ENCODE data around the gene SLIT3. TPM values are rescaled to one million over a fixed set of nuclear protein-coding genes. Genes with fewer than 3 reads are reported as not detected.

Gene SLIT3
- total RNA-seq, 1 experiment from 2014 or later, result not detected

DNA sequence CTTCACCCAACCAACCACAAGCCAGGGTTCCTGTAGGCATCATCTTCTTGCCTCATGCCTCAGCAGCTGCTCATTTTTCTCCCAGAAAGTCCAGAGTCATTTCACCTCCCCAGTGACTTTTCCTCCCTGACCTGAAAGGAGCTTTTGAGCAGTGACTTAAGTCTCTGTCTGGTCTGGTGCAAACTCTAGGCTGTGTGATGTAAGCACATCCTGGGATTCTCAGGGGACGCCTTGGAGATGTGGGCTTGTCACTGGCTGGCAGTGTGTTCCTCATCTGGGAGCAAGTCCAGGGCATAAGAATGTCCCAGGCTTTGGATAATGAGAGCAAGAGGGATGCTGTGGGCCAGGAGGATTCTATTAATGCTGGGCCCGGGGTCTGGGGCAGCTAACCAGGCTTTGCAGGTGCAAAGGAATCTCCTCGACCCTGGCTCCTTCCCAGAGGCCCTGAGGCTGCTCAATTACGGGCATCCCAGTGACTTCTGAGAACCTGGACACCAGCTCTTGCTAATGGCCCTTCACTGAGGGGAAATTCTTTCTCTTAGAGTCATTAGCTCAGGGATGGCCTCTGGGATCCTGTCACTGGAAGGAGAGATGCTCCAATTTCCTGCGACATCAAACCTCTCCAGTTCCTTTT lies 510.8 kb downstream of the SLIT3 start:
- intact Hi-C loops (cut with micrococcal nuclease; ENCODE audit: unreplicated experiment), result no loop called here
- no peaks in the 10 kb centered on the region for H3K9me3 ChIP-seq (ENCODE audit: insufficient read depth, low read depth)

DNA sequence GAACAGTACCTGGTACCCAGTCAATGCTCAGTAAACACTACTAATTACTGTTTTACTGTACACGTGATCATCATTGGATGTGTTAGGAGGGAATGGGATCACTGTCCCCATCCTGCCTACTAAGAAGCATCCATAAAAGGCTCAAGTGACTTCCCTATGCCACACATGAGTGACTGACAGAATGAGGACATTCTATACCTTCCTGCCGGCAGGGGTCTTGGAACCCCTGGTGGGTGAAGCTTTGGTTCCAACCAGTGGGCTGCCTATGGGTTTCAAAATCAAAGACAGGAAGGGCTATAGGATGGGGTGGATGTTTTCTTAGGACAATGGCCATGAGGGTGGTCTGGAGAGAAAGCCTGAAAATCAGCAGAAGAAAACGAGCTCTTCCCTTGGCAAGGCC lies 512.2 kb downstream of the SLIT3 start:
- no peaks in the 10 kb centered on the region for H3K9me2 ChIP-seq (ENCODE audit: insufficient read depth)
- BruUV-seq (replicated peaks), result no TSS peak
- ChIA-PET CTCF (no interaction called here), POLR2A (ENCODE audit: unreplicated experiment) (no interaction called here)
- intact Hi-C loops (cut with micrococcal nuclease; ENCODE audit: unreplicated experiment), result no loop called here
- H3K36me3 ChIP-seq (ENCODE audit: low read depth), result no peaks in the 10 kb centered on the region
- no peak overlapping the region for H3K4me3 ChIP-seq
- DNase-seq, result no peak
- H2AFZ ChIP-seq, result no peak overlapping the region
- H3F3A ChIP-seq (ENCODE audit: insufficient read depth, low read depth), result no peaks in the 10 kb centered on the region
- H3K27ac ChIP-seq, result no peak overlapping the region
- no peaks in the 10 kb centered on the region for H3K4me1 ChIP-seq (replicated peaks; ENCODE audit: insufficient read depth)
- no peaks in the 10 kb centered on the region for H3K79me2 ChIP-seq (ENCODE audit: low read depth)
- H4K20me1 ChIP-seq (ENCODE audit: insufficient read depth), result no peaks in the 10 kb centered on the region
- TF ChIP-seq, protein P1, sequence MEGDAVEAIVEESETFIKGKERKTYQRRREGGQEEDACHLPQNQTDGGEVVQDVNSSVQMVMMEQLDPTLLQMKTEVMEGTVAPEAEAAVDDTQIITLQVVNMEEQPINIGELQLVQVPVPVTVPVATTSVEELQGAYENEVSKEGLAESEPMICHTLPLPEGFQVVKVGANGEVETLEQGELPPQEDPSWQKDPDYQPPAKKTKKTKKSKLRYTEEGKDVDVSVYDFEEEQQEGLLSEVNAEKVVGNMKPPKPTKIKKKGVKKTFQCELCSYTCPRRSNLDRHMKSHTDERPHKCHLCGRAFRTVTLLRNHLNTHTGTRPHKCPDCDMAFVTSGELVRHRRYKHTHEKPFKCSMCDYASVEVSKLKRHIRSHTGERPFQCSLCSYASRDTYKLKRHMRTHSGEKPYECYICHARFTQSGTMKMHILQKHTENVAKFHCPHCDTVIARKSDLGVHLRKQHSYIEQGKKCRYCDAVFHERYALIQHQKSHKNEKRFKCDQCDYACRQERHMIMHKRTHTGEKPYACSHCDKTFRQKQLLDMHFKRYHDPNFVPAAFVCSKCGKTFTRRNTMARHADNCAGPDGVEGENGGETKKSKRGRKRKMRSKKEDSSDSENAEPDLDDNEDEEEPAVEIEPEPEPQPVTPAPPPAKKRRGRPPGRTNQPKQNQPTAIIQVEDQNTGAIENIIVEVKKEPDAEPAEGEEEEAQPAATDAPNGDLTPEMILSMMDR (conservative IDR thresholded peaks at IDR 0.05), result no peak
- no peak for TF ChIP-seq EZH2 (IDR thresholded peaks at IDR 0.05; ENCODE audit: low read depth)
- peaks cover 95% of the 10 kb centered on the region for H3K27me3 ChIP-seq (ENCODE audit: insufficient read depth, low read depth)
- H3K4me2 ChIP-seq, result no peak overlapping the region
- H3K9me3 ChIP-seq (ENCODE audit: insufficient read depth, low read depth), result no peaks in the 10 kb centered on the region

More for the DNA sequence above, 510.8 kb downstream of the SLIT3 start:
- Histone ChIP-seq H3K36me3 (ENCODE audit: low read depth) (no peaks in the 10 kb centered on the region), H3K4me2 (no peak overlapping the region), H3K27ac (no peak overlapping the region), H4K20me1 (ENCODE audit: insufficient read depth) (no peaks in the 10 kb centered on the region), H3K79me2 (ENCODE audit: low read depth) (no peaks in the 10 kb centered on the region), H3K27me3 (ENCODE audit: insufficient read depth, low read depth) (peaks cover 94% of the 10 kb centered on the region), H3K4me1 (replicated peaks; ENCODE audit: insufficient read depth) (no peaks in the 10 kb centered on the region), H2AFZ (no peak overlapping the region), H3F3A (ENCODE audit: insufficient read depth, low read depth) (no peaks in the 10 kb centered on the region), H3K4me3 (no peak overlapping the region), H3K9me2 (ENCODE audit: insufficient read depth) (no peaks in the 10 kb centered on the region)
- BruUV-seq (replicated peaks), result no TSS peak
- TF ChIP-seq EZH2 (IDR thresholded peaks at IDR 0.05; ENCODE audit: low read depth), result no peak
- TF ChIP-seq, protein P1 (conservative IDR thresholded peaks at IDR 0.05), result no peak
- ChIA-PET POLR2A (ENCODE audit: unreplicated experiment) (no interaction called here), CTCF (no interaction called here)
- DNase-seq, result no peak

DNA sequence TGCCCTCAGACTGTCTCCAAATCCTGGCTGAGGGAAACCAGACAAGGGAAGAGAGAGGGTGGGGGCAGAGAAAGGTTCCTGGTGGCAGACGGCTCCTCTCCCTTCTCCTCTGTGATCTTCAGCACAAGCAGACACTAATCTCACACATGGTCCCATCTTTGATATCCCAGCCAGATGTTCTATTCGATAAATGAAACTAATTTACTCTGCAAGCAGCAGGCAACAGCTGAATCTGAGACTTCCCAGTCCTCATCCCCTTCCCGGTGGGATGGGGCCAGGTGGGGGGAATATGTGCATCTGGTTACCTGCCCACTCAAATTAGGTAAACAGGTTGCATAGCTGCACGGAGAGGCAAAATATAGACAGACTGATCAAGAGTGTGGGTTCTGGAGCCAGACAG lies 512.8 kb downstream of the SLIT3 start:
- Histone ChIP-seq H3K9me2 (ENCODE audit: insufficient read depth) (no peaks in the 10 kb centered on the region), H2AFZ (no peak overlapping the region), H3K36me3 (ENCODE audit: low read depth) (no peaks in the 10 kb centered on the region), H3K79me2 (ENCODE audit: low read depth) (no peaks in the 10 kb centered on the region), H3K9me3 (ENCODE audit: insufficient read depth, low read depth) (no peaks in the 10 kb centered on the region), H3F3A (ENCODE audit: insufficient read depth, low read depth) (no peaks in the 10 kb centered on the region), H3K27ac (no peak overlapping the region), H4K20me1 (ENCODE audit: insufficient read depth) (no peaks in the 10 kb centered on the region), H3K27me3 (ENCODE audit: insufficient read depth, low read depth) (peaks cover 96% of the 10 kb centered on the region), H3K4me3 (no peak overlapping the region), H3K4me1 (replicated peaks; ENCODE audit: insufficient read depth) (no peaks in the 10 kb centered on the region), H3K4me2 (no peak overlapping the region)
- no peak for DNase-seq
- CTCF ChIA-PET, result no interaction called here
- BruUV-seq (replicated peaks), result no TSS peak
- POLR2A ChIA-PET (ENCODE audit: unreplicated experiment), result no interaction called here
- intact Hi-C loops (cut with micrococcal nuclease; ENCODE audit: unreplicated experiment), result no loop called here
- TF ChIP-seq, protein P1 (conservative IDR thresholded peaks at IDR 0.05), result no peak
- TF ChIP-seq EZH2 (IDR thresholded peaks at IDR 0.05; ENCODE audit: low read depth), result no peak

Data from PC-9 (cell line).